COLO668 (cell line): Measurements from ENCODE around the gene MLX.
"Not testable (repeated sequence)": the region's sequence is repeated elsewhere in the genome, so short reads cannot be mapped to it uniquely, and the experiment has no call there.

Source experiments
- DNase-seq: peaks from one replicate; lab custom pipeline; 2025; ENCODE audit not compliant: unreplicated experiment; lab: John Stamatoyannopoulos, UW

Gene MLX

GRCh38 chr17:42536372-42537155, 30.3 kb upstream of the MLX start:
- peak; percentile 90 for DNase-seq

- DNase-seq = no peak
Observed at GRCh38 chr17:42537156-42537805, 29.6 kb upstream of the MLX start.

- DNase-seq = no peak
Observed at GRCh38 chr17:42537826-42538451, 29.0 kb upstream of the MLX start.

GRCh38 chr17:42538482-42538881, 28.4 kb upstream of the MLX start:
- DNase-seq = no peak

GRCh38 chr17:42540558-42540957, 26.3 kb upstream of the MLX start:
- not testable (repeated sequence) for DNase-seq

GRCh38 chr17:42541041-42541833, 25.7 kb upstream of the MLX start:
- DNase-seq = no peak

GRCh38 chr17:42543190-42544079, 23.5 kb upstream of the MLX start:
- no peak for DNase-seq

- DNase-seq = no peak
Observed at GRCh38 chr17:42544874-42545283, 22.0 kb upstream of the MLX start.

- not testable (repeated sequence) for DNase-seq
Observed at GRCh38 chr17:42545755-42546505, 21.0 kb upstream of the MLX start.

- DNase-seq = peak; percentile 5
Observed at GRCh38 chr17:42547001-42547461, 19.9 kb upstream of the MLX start.

GRCh38 chr17:42547698-42548069, 19.2 kb upstream of the MLX start:
- no peak for DNase-seq

GRCh38 chr17:42548070-42548837, 18.6 kb upstream of the MLX start:
- DNase-seq = peak; percentile 75

- no peak for DNase-seq
Observed at GRCh38 chr17:42548993-42549755, 17.7 kb upstream of the MLX start.

- not testable (repeated sequence) for DNase-seq
Observed at GRCh38 chr17:42552736-42553135, 14.2 kb upstream of the MLX start, which contains the start of gene HSD17B1. HSD17B1 (plus strand) TSS chr17:42552923; CDS start chr17:42552934, 11 bp downstream.

GRCh38 chr17:42553161-42553818, 13.6 kb upstream of the MLX start:
- DNase-seq = no peak

- peak; percentile 18 for DNase-seq
Observed at GRCh38 chr17:42553866-42554249, 13.0 kb upstream of the MLX start.
